NCI-H526 treated with DMSO at 0.1 percent for 48 hours (cell line): ENCODE results near the gene BSX.

Experiments used
- DNase-seq: peaks from one replicate; lab custom pipeline; 2025; lab: John Stamatoyannopoulos, UW

BSX gene

GRCh38 chr11:122954455-122954854 lies 27.2 kb downstream of the BSX start:
- DNase-seq, result no peak

- DNase-seq, result no peak
Measured at GRCh38 chr11:122951211-122951610, 30.4 kb downstream of the BSX start.

- DNase-seq, result no peak
Measured at GRCh38 chr11:122938557-122938956, 43.1 kb downstream of the BSX start.

DNA sequence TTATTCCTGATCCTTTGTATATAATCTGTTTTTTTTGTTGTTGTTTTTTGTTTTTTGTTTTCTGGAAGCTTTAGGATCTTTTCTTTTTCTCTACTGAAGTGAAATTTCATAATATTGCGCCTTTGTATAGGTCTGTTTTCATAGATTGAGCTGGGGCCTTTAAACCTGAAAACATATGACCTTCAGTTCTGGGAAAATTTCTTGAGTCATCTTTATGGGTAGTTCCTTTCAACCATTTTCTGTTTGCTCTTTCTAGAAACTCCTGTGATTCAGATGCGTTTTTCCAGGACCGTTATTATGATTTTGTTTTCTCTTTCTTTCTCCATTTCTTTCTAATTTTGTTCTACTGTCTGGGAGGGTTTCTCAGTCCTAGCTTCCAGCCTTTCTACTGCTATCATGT lies 43.7 kb downstream of the BSX start:
- DNase-seq, result no peak

DNA sequence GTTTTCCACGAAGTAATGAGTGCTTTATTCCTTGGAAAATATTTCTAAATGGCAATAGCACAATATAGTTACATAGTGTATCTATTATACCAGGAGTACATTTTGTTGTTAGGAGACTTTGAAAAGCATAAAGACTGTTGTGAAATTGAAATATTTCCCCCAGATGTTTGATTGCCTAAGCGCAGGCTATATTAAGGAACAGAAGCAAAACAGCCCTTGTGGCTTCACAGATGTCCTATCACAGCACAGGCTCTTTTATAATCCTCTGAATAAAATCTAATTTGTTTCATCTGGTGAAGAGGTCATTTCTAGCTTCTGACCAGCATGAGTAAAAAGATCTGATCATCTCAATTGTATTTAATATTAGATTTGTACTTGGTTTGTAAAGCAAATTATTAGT lies 48.2 kb downstream of the BSX start:
- DNase-seq, result no peak

DNA sequence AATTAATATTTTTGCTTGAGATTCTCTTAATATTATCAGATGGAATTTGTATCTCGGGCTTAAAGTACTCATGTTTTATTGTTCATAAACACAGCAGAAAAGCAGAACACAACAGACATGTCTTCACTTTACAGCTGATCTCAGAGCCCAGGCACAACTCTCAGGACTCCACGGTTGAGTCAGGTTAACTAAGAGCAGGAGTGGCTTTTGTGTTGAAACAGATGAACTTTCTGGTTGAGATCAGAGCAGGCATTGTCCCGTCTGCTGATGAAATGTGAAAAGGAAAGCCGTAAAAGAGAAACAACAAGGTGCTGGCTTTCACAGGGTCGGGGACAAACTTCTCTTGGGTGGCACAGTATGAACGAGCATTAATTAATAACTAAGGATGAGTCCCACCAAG lies 50.1 kb downstream of the BSX start:
- DNase-seq, result no peak
